NCI-H1694 (cell line): ENCODE data around the gene RBMS1.

Experiments used
- DNase-seq: peaks from one replicate; lab custom pipeline; 2025; lab: John Stamatoyannopoulos, UW

RBMS1 gene

DNA sequence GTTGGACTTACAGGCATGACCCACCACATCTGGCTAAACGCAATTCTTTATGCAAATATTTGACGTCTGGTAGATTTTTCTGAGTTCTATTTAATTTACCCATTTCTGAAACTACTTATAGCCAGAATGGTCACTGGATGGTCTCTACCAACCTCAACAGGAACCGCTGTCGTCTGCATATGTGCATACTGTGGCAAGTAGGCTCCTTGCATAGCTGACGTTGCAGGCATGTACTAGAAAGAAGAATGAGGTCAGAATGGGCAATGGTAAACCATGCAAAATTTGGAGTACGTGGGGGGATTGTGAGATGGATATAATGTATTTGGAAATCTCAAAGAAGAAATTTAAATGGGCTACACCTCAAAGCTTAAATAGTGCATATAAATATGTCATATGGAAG lies 216.5 kb downstream of the RBMS1 start:
- DNase-seq = no peak

DNA sequence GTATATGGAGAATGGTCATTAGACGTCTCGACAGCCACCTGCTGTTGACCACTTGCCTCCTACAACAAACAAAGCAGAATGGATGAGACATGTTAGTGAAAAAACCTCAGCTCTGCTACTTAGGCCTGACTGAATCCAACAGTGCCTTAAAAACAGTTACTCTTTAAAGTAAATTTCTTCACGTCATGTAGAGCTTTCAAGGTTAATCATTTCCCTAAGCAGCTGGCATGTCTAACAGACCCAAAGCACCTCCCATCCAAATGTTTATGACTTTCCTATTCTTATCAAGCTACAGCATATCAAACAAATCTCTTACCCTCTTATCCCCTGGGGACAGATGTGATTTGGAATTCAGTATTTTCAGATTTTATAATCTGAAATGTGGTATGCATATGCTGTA lies 218.0 kb downstream of the RBMS1 start:
- DNase-seq = no peak

DNA sequence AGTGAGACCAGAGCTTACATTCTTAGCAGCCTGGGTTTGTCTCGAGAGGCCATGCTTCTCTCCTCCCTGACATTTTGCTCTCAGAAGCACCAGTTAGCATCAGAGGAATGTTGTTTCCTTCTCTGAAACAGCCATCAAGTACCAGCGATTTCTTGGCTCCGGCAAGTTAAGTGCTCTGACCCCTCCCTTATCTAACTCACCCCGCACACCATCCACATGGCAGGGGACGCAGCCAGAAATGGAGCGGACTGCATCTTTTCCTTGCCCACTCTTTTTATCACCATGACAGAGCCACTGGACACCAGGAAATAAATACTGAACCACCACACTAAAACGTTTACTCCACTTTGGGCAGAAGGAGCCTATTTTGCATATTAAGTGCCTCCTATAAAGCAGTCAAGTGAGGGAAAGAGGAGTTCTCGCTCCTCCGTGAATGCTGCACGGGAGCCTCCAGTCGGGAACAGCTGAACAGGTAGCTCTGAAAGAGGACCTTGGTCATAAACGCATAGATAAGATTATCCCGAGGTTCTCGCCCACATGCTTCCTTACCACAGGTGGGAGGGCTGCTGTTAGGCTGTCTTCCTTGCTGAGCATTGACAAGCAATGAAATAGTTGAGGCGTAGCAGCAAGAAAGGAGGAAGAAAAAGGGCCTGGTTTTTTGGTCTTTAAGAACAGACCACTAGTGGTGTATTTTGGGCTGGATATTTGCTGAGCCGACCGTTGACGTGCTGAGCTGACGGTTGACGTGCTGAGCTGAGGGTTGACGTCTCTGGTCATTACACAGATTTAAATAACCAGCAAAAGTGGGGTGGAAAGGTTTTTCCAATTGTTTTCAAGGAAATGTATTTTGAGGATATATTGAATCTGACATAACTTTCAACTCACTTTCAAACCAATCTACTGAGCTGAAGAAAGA lies 222.2 kb downstream of the RBMS1 start:
- DNase-seq = no peak

DNA sequence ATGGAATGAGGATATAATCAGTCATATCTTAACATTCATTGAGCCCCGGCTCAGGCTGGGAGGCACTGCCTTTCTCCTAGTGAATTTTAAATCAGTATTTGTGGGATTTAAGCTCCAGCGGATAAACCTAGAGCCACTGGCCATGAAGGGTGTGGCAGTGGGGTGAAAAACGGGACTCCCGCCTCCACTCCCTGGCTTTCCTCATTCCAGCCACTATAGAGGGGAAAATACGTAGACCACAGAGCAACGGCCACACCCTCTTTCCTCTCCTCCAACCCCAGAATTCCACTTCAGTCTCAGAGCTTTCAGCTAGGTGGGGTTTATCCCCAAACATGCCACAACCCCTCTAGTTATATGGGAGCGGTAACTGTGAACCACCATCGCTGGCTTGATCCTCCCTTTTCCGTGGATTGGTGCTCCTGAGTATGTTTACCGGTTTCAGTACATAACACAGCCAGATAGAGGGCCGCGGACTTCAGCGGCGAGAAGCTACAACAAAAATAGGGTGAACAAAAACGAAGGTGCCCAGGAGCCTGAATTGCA lies 223.0 kb downstream of the RBMS1 start:
- no peak for DNase-seq

DNA sequence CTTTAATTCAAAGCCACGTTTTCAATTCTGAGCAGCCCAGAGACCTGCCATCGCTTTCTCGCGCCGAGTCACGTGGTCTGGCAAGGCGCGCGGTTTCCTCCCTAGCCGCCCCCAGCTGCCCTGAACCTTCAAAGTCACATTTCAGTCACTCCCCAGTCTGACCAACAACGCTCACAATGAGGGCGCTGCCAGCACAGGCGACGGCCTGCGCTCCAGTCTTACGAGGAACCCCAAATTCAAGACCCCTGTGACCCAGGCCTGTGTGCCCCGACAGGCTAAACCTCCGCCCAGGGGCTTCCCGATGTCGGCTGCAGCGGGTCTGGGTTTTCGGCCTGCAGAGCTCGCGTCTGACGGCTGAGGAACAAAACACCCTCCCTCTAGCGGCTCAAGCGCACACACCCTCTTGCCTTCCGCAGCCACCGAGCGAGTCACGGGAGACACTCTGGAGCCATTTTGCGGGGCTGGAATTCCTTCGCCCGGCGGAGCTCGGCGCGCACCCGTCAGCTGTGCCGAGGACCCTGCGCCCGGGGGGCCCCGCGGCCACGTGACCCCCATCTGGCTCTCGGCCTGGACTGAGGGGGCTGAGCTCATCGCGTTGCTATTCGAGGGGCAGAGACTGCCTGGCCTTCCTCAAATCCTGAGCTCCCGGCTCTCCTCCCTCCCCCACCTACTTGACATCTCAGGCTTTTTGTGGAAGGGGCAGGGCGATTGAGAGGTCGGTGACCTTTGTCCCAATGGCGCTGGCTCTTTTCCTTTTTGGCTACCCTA lies 223.6 kb downstream of the RBMS1 start:
- DNase-seq = peak; percentile 41

DNA sequence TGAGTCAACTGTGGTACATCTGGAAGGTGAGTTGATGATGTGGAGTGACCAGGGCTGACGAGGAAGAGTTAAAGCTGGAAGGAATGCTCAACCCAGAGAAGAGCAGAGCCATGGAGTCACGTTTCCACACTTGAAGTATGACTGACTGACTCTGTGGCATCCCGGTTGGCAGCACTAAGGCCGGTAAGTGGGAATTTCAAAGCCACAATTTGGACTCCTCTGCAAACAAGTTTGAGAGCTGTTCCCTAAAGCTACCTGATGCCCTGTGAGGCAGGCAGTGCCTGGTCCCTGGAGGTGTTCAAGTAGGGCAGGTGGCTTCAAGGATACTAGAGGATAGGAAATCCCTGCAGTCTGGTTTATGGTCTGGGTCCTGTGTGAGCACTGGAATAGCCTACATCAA lies 224.2 kb downstream of the RBMS1 start:
- no peak for DNase-seq

DNA sequence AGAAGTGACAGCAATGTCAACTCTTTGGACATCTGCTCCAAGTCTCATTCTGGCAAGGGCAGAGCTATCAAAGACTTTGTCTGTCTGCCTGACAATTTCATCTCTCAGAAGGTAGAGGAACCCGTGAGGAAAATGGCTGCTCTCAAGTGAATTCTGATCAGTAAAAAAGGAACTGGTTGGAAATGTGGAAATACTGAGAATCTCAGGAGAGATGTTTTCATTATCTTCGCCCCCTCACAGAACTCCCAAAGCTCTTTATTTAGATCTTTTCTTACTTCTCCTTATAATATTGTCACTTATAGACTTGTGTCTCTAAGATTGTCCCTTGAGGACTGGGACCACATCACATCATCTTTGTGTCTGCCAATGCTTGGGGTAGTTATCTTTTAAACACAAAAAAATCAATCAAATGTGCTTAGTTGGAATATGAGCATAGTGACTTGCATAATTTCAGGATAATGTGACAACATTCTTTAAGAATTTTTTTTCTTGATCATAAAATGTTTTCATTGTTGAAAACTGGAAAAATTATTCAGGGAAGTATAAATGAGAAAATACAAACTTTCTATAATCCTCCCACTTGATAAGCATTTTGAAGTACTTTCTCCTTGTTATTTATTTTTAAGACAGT lies 225.3 kb downstream of the RBMS1 start:
- no peak for DNase-seq

DNA sequence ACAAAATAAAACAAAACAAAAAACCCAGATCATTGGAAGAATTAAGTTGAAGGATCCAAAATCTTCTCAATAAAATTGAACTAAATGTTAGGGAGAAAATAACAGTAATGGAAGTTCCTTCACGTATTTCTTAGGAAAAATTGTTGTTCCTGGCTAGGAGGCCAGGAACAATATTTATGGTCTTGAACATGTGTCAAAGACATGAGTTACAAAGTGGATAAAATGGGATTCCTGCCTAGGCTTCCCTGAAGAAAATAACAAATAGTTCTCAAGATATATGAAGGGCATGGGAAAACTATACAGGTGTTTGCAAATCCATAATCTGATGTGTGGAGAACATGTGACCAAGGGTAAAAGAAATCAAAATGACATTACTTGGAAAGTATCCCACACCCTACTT lies 225.9 kb downstream of the RBMS1 start:
- no peak for DNase-seq

DNA sequence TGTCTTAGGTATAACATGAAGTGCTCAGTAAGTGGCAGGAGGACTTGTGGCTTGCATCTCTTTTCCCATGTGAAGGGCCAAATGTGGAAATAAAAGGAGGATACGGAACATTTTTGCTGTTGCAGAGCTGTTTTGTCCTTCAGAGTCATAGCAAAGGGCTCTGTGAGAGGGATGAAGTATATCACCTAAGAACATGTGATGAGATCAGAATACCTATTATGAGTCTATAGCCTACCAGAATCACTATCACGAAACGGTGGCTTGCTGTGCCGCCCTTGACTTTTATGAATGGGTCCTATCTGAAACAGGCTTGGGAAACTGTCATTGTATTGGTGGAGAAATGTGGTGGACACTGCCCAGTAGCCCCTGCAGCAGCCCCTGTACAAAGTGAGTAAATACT lies 226.6 kb downstream of the RBMS1 start:
- DNase-seq = no peak

DNA sequence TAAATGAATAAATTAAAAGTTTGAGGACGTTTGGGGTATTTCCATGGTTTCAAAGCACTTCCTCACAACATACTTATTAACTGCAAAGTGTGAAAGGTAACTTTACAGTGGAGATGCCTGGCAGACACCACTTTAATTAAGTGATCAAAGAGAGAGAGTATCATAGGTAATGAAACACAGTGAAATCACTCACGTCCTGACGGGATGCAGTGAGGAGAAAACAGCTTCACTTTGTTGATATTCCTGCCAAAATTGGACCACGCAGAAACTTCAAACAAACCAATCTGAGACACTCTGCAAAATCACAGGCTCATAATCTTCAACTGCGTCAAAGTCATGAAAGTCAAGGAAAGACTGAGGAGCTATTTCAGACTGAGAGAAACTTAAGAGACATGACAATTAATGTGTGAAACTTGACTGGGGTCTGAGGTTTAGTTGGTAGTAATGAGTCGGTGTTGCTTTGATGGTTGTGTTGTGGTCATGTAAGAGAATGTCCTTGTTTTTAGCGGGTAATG lies 227.5 kb downstream of the RBMS1 start:
- no peak for DNase-seq

DNA sequence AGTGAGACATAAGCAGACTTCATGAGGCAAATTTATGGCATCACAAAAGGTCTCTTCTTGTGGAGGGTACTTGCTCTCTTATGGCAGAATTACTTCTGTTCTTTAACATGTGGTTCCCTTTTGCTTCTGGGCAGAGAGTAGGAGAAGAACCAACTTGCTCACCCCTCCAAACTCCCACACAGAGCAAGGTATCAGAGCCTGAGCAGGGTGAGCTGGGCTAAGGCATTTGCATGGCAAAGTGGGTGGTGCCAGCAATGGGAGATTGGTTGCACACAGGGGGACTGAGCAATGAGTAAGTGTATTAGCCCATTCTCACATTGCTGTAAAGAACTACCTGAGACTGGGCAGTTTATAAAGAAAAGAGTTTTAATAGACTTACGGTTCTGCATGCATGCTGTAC lies 229.3 kb downstream of the RBMS1 start:
- no peak for DNase-seq

DNA sequence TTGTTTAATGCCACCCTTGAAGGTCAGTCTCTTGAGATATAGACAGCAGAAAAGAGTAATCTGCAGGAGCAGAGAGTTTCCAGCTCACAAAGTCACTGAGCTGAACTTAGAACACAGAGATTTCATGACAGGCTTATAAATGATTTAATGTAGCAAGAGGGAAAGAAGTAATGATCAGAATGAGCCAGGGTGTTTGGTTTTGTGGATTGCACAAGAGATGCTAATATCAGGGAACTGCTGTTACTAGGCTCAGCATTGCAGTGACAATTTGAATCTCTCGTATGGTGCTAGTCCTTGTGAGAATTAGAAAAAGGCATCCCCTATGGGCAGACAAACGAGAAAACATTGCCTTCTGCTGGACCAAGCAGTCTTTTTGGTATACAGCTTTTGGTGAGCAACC lies 231.9 kb downstream of the RBMS1 start:
- no peak for DNase-seq

DNA sequence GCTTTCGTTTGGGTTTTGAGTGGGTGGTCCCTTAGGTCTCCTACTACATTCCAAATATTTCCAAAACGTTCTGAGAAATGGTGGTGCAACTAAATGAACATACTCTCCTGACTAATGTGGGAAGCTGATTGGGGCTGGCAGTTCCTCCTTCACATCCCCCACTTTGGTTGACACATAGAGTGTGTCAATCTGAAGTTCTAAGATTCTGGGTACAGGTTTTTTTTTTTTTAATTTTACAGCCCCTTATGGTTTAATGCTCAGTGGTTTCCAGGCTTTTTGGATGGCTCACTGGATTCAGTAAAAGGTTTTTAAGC lies 235.2 kb downstream of the RBMS1 start:
- DNase-seq = no peak

DNA sequence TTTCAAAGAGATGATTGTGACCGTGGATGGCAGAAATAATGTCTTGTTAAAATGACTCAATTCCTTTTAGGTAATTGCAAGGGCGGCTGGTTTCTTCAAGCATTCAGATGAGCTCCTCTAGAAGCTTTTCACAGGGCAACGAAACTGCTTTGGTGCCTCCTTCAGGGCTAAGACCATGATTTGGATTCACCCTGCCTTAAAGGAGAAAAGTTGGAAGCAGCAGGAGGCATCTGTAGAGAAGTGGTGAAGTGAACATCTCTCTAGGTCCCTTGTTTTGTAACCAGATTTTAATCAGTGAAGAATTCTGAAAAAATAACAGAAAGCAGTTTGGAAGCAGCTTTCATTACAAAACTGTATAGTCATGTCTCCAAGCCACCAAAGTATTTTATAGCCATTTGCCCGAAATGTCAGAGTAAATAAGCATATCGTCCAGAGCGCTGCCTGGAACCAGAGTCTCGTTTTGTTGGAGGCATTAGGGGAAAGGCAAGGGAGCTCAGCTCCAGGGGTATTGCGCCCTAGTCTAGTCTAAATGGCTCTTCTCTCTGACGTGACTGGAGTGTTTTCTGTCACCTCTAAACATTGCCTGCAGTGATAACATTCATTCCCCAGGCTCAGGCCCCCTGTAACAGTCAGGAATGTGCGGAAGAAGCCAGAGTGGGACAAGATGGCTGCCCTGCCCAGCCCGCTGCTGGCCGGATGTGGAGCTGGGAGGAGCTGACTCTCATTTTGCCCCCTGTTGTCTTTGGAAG lies 235.7 kb downstream of the RBMS1 start:
- DNase-seq = no peak

DNA sequence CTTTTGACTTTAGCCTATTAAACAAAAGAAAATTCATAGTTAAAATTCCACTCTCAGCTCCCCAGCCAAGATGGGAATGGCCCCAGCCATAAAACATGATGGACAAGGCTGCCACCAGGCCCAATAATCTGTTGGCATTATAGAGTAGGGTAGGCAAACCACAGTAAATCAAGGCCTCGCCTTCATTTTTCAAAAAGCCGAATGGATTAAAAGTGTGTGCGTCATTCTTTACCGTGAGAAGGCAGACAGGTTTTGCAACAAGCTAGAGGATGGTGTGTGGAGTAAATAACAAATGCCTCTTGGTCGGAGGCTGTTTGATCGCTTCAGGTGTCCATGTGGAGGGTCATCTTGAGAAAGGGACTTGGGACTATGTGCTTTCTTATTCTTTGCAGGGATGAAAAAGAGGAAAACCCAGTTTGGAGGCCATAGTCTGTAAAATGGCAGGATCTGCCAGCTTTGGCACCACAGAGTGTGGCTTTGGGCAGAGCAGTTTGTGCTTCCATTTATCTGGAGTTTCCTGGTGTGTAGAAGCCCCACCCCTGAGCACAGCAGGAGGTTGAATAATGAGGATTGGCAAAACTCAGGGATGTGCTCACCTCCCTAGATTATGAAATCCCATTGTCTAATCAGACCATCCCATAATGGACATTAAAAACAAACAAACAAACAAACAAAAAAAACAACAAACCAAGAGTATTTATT lies 236.4 kb downstream of the RBMS1 start:
- DNase-seq = no peak

DNA sequence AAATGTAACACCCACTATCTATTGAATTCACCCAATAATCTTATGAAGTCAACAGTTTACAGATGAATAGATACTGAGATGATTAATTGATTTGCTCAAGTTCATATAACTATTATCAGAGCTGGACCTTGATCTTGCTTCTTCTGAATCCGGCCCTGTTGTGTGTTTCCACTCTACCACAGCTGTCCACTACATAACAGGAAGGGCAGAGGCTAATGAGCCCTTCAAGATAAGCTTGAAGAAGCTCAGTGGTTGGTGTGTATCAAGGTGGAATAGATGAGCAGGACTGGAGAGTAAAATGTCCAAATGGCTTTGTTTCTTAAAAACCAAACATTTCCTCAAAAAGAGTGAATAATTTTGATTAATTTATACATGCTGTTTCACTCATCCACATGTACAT lies 237.1 kb downstream of the RBMS1 start:
- no peak for DNase-seq

DNA sequence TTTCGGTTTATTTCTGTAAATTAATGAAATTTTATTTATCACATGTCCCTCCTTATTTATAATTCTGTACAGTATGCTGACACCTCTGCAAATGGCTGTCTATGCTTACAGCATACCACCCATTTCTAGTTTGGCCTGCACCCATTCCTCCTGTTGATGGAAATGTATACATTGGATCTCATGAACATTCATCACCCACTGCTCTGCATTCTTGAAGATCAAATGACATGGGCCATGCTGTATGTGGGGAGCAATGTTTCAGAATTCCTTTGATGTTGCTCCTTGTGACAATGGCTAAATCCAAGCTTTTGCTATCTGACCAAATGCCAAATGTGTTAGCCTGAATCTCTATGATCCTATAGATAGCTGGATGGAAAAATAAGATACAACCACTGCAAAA lies 238.2 kb downstream of the RBMS1 start:
- DNase-seq = no peak

DNA sequence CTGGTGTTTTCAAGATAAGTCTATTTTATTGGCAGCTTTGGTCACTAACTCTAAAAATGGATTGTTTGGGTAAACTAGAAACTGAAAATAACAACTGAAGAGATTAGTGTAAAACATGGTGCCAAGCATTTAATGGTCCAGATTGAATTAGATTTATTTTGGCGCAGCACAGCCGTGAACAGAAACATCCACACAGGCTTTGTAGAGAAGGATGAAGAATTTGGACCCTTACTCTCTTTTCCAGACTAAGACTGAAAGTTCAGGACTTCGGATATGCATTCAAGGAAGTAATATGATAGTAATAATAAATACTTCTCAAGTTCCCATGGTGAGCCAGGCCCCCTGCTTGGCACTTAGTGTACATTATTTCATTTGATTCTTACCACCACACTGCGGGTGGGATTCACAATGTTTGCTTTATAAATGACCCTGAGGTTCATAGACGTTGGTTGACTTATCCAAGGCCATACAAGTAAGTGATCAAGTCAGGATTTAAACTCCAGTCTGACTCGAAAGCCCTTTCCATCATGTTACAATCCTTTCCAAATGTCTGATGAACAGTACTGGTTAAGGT lies 239.3 kb downstream of the RBMS1 start:
- no peak for DNase-seq

DNA sequence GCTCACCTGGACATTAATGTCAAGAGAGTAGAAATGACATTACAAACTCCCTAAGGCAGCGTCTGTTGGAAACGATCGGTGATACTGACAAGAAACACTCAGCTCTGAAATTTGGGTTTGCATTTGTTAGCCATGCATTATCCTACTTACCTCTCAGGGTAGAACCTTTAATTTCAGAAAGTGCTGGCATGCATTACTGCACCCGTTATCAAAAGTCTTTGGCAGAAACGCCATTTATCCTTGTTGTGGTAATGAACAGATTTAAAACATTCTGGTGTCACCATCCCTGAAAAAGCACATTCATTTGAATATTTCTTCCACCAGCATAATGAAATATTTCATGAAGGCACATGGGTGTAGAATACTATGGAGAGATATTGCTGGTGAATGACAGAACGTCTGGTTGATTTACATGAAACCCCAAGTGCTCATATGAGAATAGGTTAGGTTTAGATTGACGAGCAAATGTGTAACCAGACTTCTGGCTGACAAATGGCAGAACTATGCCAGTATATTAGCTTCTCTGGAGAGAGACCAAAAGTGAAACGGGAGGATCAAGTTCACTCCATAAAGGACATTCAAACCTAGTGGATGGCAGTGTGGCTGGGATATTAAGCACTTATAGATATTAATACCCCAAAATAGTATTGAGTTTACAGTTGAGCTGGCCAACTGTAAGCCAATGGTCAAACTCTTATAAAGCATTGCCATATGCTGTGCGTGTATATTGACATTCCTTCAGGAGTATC lies 240.0 kb downstream of the RBMS1 start:
- no peak for DNase-seq

DNA sequence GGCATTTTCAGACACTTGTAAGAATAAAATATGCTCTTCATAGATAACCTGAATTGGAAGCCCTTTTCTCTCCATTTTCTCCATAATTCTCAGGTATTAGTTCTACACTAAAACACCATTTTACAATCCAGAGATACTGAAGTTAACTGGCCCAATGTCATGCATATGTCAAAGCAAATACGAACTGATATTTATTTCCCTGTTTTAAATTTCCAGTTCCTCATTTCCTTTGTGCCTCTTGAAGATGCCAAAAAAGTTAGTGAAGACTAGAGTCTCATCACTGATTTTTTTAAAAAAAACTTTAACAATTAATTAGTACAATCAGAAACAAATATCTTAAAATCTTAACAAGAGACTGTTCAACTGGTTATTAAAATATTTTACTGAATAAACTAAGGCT lies 240.7 kb downstream of the RBMS1 start:
- DNase-seq = no peak
